GM12878 (cell line): ENCODE measurements around the gene ANKRD23. TPM values are rescaled to one million over a fixed set of nuclear protein-coding genes. Genes with fewer than 3 reads are reported as not detected.

Experiments
- ATAC-seq: fragments of 200-7000 bp; cut with Tn5 transposase; 3 replicates; pipeline ENCODE4 v1.9.1; 2020; ENCODE audit warnings: mild to moderate bottlenecking, moderate library complexity
- BruUV-seq: library from RNA; stranded (reverse); fragments of 400-500 nt; replicated peaks from 2 replicates; lab custom pipeline; 2021; lab: Mats Ljungman, UMichigan
- CTCF ChIA-PET: fragments of 300-600 bp; sonication (Branson Sonifier 250); formaldehyde crosslinking; extraction: SDS; loops from one replicate; lab custom pipeline; 2021; ENCODE audit warnings: inconsistent platforms; lab: Yijun Ruan, JAX
- POLR2A ChIA-PET: fragments of 350-600 bp; formaldehyde crosslinking; extraction: SDS; loops from one replicate; lab custom pipeline; 2021; ENCODE audit warnings: inconsistent platforms; lab: Charles Lee
- RAD21 ChIA-PET: fragments of 300-600 bp; sonication (Branson Sonifier 250); formaldehyde crosslinking; loops from one replicate; lab custom pipeline; 2023; ENCODE audit warnings: antibody characterized with exemption; ENCODE audit not compliant: unreplicated experiment; lab: Charles Lee
- SMC1A ChIA-PET: fragments of 300-600 bp; sonication (Branson Sonifier 250); formaldehyde crosslinking; loops from one replicate; lab custom pipeline; 2023; ENCODE audit not compliant: unreplicated experiment, uncharacterized antibody; lab: Charles Lee
- DNase-seq: peaks from one replicate; pipeline ENCODE4 v3.0.0-alpha.2; 2011; ENCODE audit warnings: low read depth, low spot score
- FAIRE-seq: peaks from 3 replicates; lab custom pipeline; 2011; peaks lifted over from hg19 to GRCh38; lab: Jason Lieb, UNC
- H2AFZ ChIP-seq: 2 replicates; pipeline ENCODE4 v1.6.0; 2011; ENCODE audit warnings: low read depth, low read length, control low read depth; ENCODE audit not compliant: control insufficient read depth
- H3K27ac ChIP-seq: 2 replicates; pipeline ENCODE4 v1.5.1; 2011; ENCODE audit warnings: control low read depth; ENCODE audit not compliant: control insufficient read depth, insufficient read depth
- H3K27me3 ChIP-seq, 2 experiments: replicated peaks in 1 of 2; 2 replicates each; pipeline versions ENCODE4 v1.6.0 to v1.6.1; 2011; ENCODE audit warnings: low read length in 1 of 2; ENCODE audit not compliant: control insufficient read depth in 2 of 2, insufficient read depth in 2 of 2
- H3K36me3 ChIP-seq, 2 experiments: 2 replicates each; pipeline ENCODE4 v1.5.1; 2011; ENCODE audit warnings: low read length in 1 of 2; ENCODE audit not compliant: control insufficient read depth in 2 of 2, insufficient read depth in 2 of 2
- H3K4me1 ChIP-seq: 2 replicates; pipeline ENCODE4 v1.6.1; 2011; ENCODE audit warnings: mild to moderate bottlenecking, low read length, moderate library complexity, mixed read lengths; ENCODE audit not compliant: control insufficient read depth, insufficient read depth
- H3K4me2 ChIP-seq: 2 replicates; pipeline ENCODE4 v1.6.0; 2011; ENCODE audit warnings: control low read depth; ENCODE audit not compliant: control insufficient read depth, insufficient read depth
- H3K4me3 ChIP-seq: fragments of 200-600 bp; sonication (generic); 2 replicates; pipeline ENCODE4 v1.5.1; 2016
- H3K79me2 ChIP-seq: 2 replicates; pipeline ENCODE4 v1.6.0; 2011; ENCODE audit warnings: low read length; ENCODE audit not compliant: control insufficient read depth, insufficient read depth
- H3K9ac ChIP-seq: 2 replicates; pipeline ENCODE4 v1.8.0; 2011; ENCODE audit warnings: low read length, control low read depth, mixed read lengths; ENCODE audit not compliant: control insufficient read depth, insufficient read depth
- H3K9me3 ChIP-seq: replicated peaks from 3 replicates; pipeline ENCODE4 v1.5.1; 2011; ENCODE audit warnings: mild to moderate bottlenecking, low read length; ENCODE audit not compliant: control insufficient read depth, insufficient read depth
- H4K20me1 ChIP-seq: 2 replicates; pipeline ENCODE4 v1.6.0; 2011; ENCODE audit not compliant: control insufficient read depth, insufficient read depth
- CBFB ChIP-seq: IDR thresholded peaks from 2 replicates; pipeline ENCODE4 v1.6.1; 2016; ENCODE audit warnings: antibody characterized with exemption, low read depth
- GABPA ChIP-seq: IDR thresholded peaks from 2 replicates; pipeline ENCODE4 v1.6.1; 2014; ENCODE audit warnings: antibody characterized with exemption, low read depth, mild to moderate bottlenecking, inconsistent platforms
- NFIC ChIP-seq: IDR thresholded peaks from 2 replicates; pipeline ENCODE4 v1.6.1; 2012; ENCODE audit warnings: low read depth, mild to moderate bottlenecking, inconsistent platforms, low read length, moderate library complexity
- RAD51 ChIP-seq: fragments of 450-650 bp; IDR thresholded peaks from 2 replicates; pipeline ENCODE4 v1.6.1; 2016; ENCODE audit warnings: moderate library complexity, mild to moderate bottlenecking, inconsistent platforms
- SREBF1 ChIP-seq: IDR thresholded peaks from 2 replicates; pipeline ENCODE4 v1.6.1; 2012; ENCODE audit warnings: mild to moderate bottlenecking, low read length
- SUZ12 ChIP-seq: fragments of 200-600 bp; sonication (generic); IDR thresholded peaks from one replicate; pipeline ENCODE4 v1.6.1; 2018; ENCODE audit warnings: antibody characterized with exemption, mild to moderate bottlenecking; ENCODE audit not compliant: unreplicated experiment
- TAF1 ChIP-seq: IDR thresholded peaks from 2 replicates; pipeline ENCODE4 v1.6.1; 2011; ENCODE audit warnings: mild to moderate bottlenecking, low read depth, low read length, borderline replicate concordance
- USF2 ChIP-seq: IDR thresholded peaks from 2 replicates; pipeline ENCODE4 v1.6.1; 2011; ENCODE audit warnings: low read depth, low read length, improper control_type of control experiment, borderline replicate concordance
- WGBS: methylation state at CpG from one replicate; pipeline ENCODE4 v1.1.6; 2016; ENCODE audit warnings: low lambda C conversion rate; ENCODE audit not compliant: insufficient replicate concordance, insufficient coverage; ENCODE audit errors: missing lambda C conversion rate; 5-methylcytosine and 5-hydroxymethylcytosine counted together
- in situ Hi-C: fragments of 300-500 bp; cut with MboI; formaldehyde crosslinking; loops from 9 replicates; pipeline ENCODE4 v1.14.3; 2018; ENCODE audit warnings: mixed read lengths
- intact Hi-C: fragments of 100-400 bp; cut with micrococcal nuclease; formaldehyde crosslinking; loops from one replicate; pipeline ENCODE4 v1.14.2; 2022; ENCODE audit not compliant: unreplicated experiment
- polyA plus RNA-seq, 11 experiments: library from polyadenylated mRNA; depleted of rRNA in 4 of 11; unstranded in 6 of 11; stranded (reverse) in 5 of 11; fragments of >200 nt; fragmentation: Nextera tagmentation in 4 of 11; fragmentation: Illumina TruSeq in 1 of 11; extraction: Ambion mirVana in 4 of 11; extraction: Trizol in 1 of 11; gene quantifications; 1 replicate in 1 of 11; 2 replicates in 10 of 11; pipeline versions ENCODE4 v1.2.1 to v1.2.3, GENCODE V29; 2011 to 2016; ENCODE audit warnings: inconsistent platforms in 2 of 11, missing spikeins in 2 of 11, low read depth in 1 of 11
- total RNA-seq, 4 experiments: library from RNA; depleted of rRNA in 3 of 4; stranded (reverse); fragments of >200 nt in 3 of 4; fragmentation: Illumina TruSeq in 1 of 4; extraction: Trizol in 1 of 4; gene quantifications; 2 replicates each; pipeline versions ENCODE4 v1.2.1 to v1.2.3, GENCODE V29; 2013 to 2021
- TF ChIP-seq, protein P1 (sequence below): IDR thresholded peaks from 2 replicates; pipeline ENCODE4 v1.6.1; 2011; ENCODE audit warnings: borderline replicate concordance, low read depth, mild to moderate bottlenecking, moderate library complexity, mixed read lengths, low read length; ENCODE audit not compliant: insufficient read depth; ENCODE audit errors: extremely low read length
- TF ChIP-seq, protein P2 (sequence below): fragments of 450-650 bp; IDR thresholded peaks from 2 replicates; pipeline ENCODE4 v1.6.1; 2016; ENCODE audit warnings: mild to moderate bottlenecking, moderate library complexity, borderline replicate concordance
- TF ChIP-seq, protein P3 (sequence below): fragments of 450-650 bp; IDR thresholded peaks from 2 replicates; pipeline ENCODE4 v1.6.1; 2014; ENCODE audit warnings: mild to moderate bottlenecking

Gene ANKRD23
- total and polyA plus RNA-seq, 10 of the 15 experiments (the other 5 are each of a cell fraction or from before 2014, with no cell fraction given), result 0.34 to 5.3 (median 2.7) TPM

DNA sequence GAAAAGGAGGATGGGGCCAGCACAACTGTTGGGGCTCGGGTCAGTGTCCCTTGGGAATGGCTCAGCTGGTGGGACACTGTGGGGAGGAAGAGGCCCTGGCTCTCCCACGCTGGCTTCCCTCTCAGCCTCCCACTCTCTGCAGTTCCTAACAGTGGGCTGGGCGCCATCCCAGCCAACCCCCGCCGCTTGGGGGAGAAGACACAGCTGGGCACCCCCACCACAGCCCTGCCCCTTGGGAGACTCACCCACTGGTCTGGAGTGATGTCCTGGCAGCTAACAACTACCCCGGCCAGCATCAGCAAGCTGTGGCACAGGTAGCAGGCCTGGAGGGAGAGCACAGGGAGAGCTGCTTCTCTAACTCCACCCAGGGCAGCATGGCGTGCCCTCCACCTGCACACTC is 34.4 kb upstream of the ANKRD23 start:
- Histone ChIP-seq H3K36me3 (no peaks in the 10 kb centered on the region), H3K4me2 (no peak overlapping the region), H3K4me3 (no peak overlapping the region), H3K9me3 (no peaks in the 10 kb centered on the region), H3K27me3 (no peaks in the 10 kb centered on the region), H4K20me1 (no peaks in the 10 kb centered on the region), H2AFZ (no peak overlapping the region), H3K9ac (no peak overlapping the region), H3K79me2 (no peaks in the 10 kb centered on the region), H3K4me1 (peaks cover 26% of the 10 kb centered on the region)
- BruUV-seq, result no TSS peak
- ATAC-seq, result no peak
- in situ Hi-C loops (no loop called here), intact Hi-C loops (no loop called here)
- ChIA-PET POLR2A (no interaction called here), RAD21 (interaction anchor here (1.3 kb wide), 1 partner anchor 8 kb away, joined by 5 read pairs; no protein-coding TSS in a partner anchor), CTCF (interaction anchor here (0.6 to 1.1 kb wide), 2 partner anchors 15 to 20 kb away, joined by 3 to 5 read pairs; partner anchors contain the start of gene ANKRD39)
- 2% methylated on average over 7 of the region's 7 CpGs for WGBS
- no peak for FAIRE-seq
- TF ChIP-seq CBFB (no peak), SUZ12 (no peak), NFIC (no peak), USF2 (no peak), RAD51 (no peak), TAF1 (no peak), GABPA (no peak), SREBF1 (no peak)
- TF ChIP-seq, protein P1, sequence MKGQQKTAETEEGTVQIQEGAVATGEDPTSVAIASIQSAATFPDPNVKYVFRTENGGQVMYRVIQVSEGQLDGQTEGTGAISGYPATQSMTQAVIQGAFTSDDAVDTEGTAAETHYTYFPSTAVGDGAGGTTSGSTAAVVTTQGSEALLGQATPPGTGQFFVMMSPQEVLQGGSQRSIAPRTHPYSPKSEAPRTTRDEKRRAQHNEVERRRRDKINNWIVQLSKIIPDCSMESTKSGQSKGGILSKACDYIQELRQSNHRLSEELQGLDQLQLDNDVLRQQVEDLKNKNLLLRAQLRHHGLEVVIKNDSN, result no peak
- TF ChIP-seq, protein P2, sequence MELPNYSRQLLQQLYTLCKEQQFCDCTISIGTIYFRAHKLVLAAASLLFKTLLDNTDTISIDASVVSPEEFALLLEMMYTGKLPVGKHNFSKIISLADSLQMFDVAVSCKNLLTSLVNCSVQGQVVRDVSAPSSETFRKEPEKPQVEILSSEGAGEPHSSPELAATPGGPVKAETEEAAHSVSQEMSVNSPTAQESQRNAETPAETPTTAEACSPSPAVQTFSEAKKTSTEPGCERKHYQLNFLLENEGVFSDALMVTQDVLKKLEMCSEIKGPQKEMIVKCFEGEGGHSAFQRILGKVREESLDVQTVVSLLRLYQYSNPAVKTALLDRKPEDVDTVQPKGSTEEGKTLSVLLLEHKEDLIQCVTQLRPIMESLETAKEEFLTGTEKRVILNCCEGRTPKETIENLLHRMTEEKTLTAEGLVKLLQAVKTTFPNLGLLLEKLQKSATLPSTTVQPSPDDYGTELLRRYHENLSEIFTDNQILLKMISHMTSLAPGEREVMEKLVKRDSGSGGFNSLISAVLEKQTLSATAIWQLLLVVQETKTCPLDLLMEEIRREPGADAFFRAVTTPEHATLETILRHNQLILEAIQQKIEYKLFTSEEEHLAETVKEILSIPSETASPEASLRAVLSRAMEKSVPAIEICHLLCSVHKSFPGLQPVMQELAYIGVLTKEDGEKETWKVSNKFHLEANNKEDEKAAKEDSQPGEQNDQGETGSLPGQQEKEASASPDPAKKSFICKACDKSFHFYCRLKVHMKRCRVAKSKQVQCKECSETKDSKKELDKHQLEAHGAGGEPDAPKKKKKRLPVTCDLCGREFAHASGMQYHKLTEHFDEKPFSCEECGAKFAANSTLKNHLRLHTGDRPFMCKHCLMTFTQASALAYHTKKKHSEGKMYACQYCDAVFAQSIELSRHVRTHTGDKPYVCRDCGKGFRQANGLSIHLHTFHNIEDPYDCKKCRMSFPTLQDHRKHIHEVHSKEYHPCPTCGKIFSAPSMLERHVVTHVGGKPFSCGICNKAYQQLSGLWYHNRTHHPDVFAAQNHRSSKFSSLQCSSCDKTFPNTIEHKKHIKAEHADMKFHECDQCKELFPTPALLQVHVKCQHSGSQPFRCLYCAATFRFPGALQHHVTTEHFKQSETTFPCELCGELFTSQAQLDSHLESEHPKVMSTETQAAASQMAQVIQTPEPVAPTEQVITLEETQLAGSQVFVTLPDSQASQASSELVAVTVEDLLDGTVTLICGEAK, result no peak
- TF ChIP-seq, protein P3, sequence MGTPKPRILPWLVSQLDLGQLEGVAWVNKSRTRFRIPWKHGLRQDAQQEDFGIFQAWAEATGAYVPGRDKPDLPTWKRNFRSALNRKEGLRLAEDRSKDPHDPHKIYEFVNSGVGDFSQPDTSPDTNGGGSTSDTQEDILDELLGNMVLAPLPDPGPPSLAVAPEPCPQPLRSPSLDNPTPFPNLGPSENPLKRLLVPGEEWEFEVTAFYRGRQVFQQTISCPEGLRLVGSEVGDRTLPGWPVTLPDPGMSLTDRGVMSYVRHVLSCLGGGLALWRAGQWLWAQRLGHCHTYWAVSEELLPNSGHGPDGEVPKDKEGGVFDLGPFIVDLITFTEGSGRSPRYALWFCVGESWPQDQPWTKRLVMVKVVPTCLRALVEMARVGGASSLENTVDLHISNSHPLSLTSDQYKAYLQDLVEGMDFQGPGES, result no peak
- TF ChIP-seq, all 136 proteins: peak for 0
- no peak overlapping the region for H3K27ac ChIP-seq
- SMC1A ChIA-PET, result interaction anchor here (0.9 kb wide), 1 partner anchor 15 kb away, joined by 3 read pairs; no protein-coding TSS in a partner anchor
- no peak for DNase-seq
